GM23338 (cell line): ENCODE data around the gene PALMD. TPM values are rescaled to one million over a fixed set of nuclear protein-coding genes. Genes with fewer than 3 reads are reported as not detected.

Experiments
- ATAC-seq: fragments of 200-7000 bp; cut with Tn5 transposase; 3 replicates; pipeline ENCODE4 v1.9.1; 2020
- DNase-seq: peaks from one replicate; pipeline ENCODE4 v3.0.0-alpha.2; 2015; ENCODE audit warnings: low spot score
- H2AFZ ChIP-seq: fragments of 200-600 bp; sonication (generic); 2 replicates; pipeline ENCODE4 v1.8.0; 2016; ENCODE audit warnings: antibody characterized with exemption, mild to moderate bottlenecking, moderate library complexity
- H3F3A ChIP-seq: fragments of 200-600 bp; sonication (generic); replicated peaks from 2 replicates; pipeline ENCODE4 v1.8.0; 2017; ENCODE audit warnings: antibody characterized with exemption, mixed run types, low read depth
- H3K27ac ChIP-seq: fragments of 200-600 bp; sonication (generic); 2 replicates; pipeline ENCODE4 v1.6.1; 2016; ENCODE audit warnings: low read depth
- H3K27me3 ChIP-seq: fragments of 200-600 bp; sonication (generic); 2 replicates; pipeline ENCODE4 v1.8.0; 2016; ENCODE audit warnings: mild to moderate bottlenecking, mixed run types, moderate library complexity; ENCODE audit not compliant: insufficient read depth
- H3K36me3 ChIP-seq: fragments of 200-600 bp; sonication (generic); 2 replicates; pipeline ENCODE4 v1.8.0; 2016; ENCODE audit warnings: mild to moderate bottlenecking; ENCODE audit not compliant: insufficient read depth
- H3K4me1 ChIP-seq: fragments of 200-600 bp; sonication (generic); 2 replicates; pipeline ENCODE4 v1.8.0; 2016; ENCODE audit warnings: mild to moderate bottlenecking, moderate library complexity; ENCODE audit not compliant: insufficient read depth
- H3K4me2 ChIP-seq: fragments of 200-600 bp; sonication (generic); 2 replicates; pipeline ENCODE4 v1.7.1; 2017; ENCODE audit warnings: mixed run types
- H3K4me3 ChIP-seq: fragments of 200-600 bp; sonication (generic); 2 replicates; pipeline ENCODE4 v1.6.1; 2016; ENCODE audit warnings: mixed run types
- H3K79me2 ChIP-seq: fragments of 200-600 bp; sonication (generic); replicated peaks from 2 replicates; pipeline ENCODE4 v1.8.0; 2017; ENCODE audit warnings: mild to moderate bottlenecking; ENCODE audit not compliant: insufficient read depth
- H3K9me2 ChIP-seq: fragments of 200-600 bp; sonication (generic); 2 replicates; pipeline ENCODE4 v1.8.0; 2017; ENCODE audit not compliant: insufficient read depth
- H4K20me1 ChIP-seq: fragments of 200-600 bp; sonication (generic); replicated peaks from 2 replicates; pipeline ENCODE4 v1.8.0; 2017; ENCODE audit warnings: mild to moderate bottlenecking; ENCODE audit not compliant: insufficient read depth
- H3K27ac Mint-ChIP-seq: 2 replicates; pipeline ENCODE4 v1.8.0; 2020; ENCODE audit warnings: inconsistent platforms, mild to moderate bottlenecking, moderate library complexity, mixed read lengths
- H3K27me3 Mint-ChIP-seq: 3 replicates; pipeline ENCODE4 v1.8.0; 2022; ENCODE audit warnings: low read depth, mild to moderate bottlenecking, moderate library complexity, mixed read lengths, inconsistent platforms; ENCODE audit not compliant: insufficient read depth, poor library complexity
- H3K36me3 Mint-ChIP-seq: 3 replicates; pipeline ENCODE4 v1.8.0; 2021; ENCODE audit warnings: low read depth, mild to moderate bottlenecking, inconsistent platforms, moderate library complexity, mixed read lengths
- H3K4me1 Mint-ChIP-seq: 3 replicates; pipeline ENCODE4 v1.8.0; 2020; ENCODE audit warnings: mild to moderate bottlenecking, inconsistent platforms, mixed read lengths
- H3K4me3 Mint-ChIP-seq: 3 replicates; pipeline ENCODE4 v1.8.0; 2021; ENCODE audit warnings: moderate library complexity, mild to moderate bottlenecking, inconsistent platforms, mixed read lengths
- H3K9me3 Mint-ChIP-seq: 3 replicates; pipeline ENCODE4 v1.8.0; 2020; ENCODE audit warnings: moderate library complexity, mild to moderate bottlenecking, inconsistent platforms, mixed read lengths
- CTCF ChIP-seq, 2 experiments: fragments of 200-600 bp in 1 of 2; sonication (generic) in 1 of 2; conservative IDR thresholded peaks; 2 replicates each; pipeline versions ENCODE4 v1.5.1 to v1.6.1; 2016 to 2017; ENCODE audit warnings: antibody characterized with exemption in 2 of 2, low read depth in 2 of 2, mild to moderate bottlenecking in 2 of 2, moderate library complexity in 1 of 2
- ETS1 ChIP-seq: IDR thresholded peaks from 2 replicates; pipeline ENCODE4 v1.6.1; 2016; ENCODE audit warnings: antibody characterized with exemption
- NANOG ChIP-seq: IDR thresholded peaks from 2 replicates; pipeline ENCODE4 v1.6.1; 2016; ENCODE audit warnings: antibody characterized with exemption, borderline replicate concordance
- REST ChIP-seq: IDR thresholded peaks from one replicate; pipeline ENCODE4 v1.6.1; 2018; ENCODE audit warnings: antibody characterized with exemption; ENCODE audit not compliant: unreplicated experiment
- STAT1 ChIP-seq: IDR thresholded peaks from one replicate; pipeline ENCODE4 v1.6.1; 2016; ENCODE audit warnings: antibody characterized with exemption; ENCODE audit not compliant: unreplicated experiment
- ZNF331 ChIP-seq: fragments of 250-450 bp; sonication (Bioruptor Pico); IDR thresholded peaks from 2 replicates; pipeline ENCODE4 v1.5.0; 2020; ENCODE audit warnings: low read depth, mild to moderate bottlenecking, moderate library complexity
- ZNF462 ChIP-seq: fragments of 250-450 bp; sonication (Bioruptor Pico); IDR thresholded peaks from 2 replicates; pipeline ENCODE4 v1.5.0; 2020; ENCODE audit warnings: mild to moderate bottlenecking, moderate library complexity
- polyA plus RNA-seq: library from polyadenylated mRNA; unstranded; fragments of >200 nt; fragmentation: Nextera tagmentation; extraction: Ambion mirVana; gene quantifications from 2 replicates; pipeline ENCODE4 v1.2.1, GENCODE V29; 2016
- total RNA-seq: library from RNA; depleted of rRNA; stranded (reverse); fragments of >200 nt; shearing (Covaris generic); gene quantifications from 2 replicates; pipeline ENCODE4 v1.2.3, GENCODE V29; 2014

The PALMD gene
- total and polyA plus RNA-seq, 2 experiments from 2014 or later: not detected

- Mint-ChIP-seq H3K27ac (no peak overlapping the region), H3K9me3 (no peaks in the 10 kb centered on the region), H3K4me3 (no peak overlapping the region), H3K36me3 (no peaks in the 10 kb centered on the region), H3K4me1 (peaks cover 8% of the 10 kb centered on the region; the same call in 2 of the 3 replicates), H3K27me3 (peaks cover 3% of the 10 kb centered on the region)
- Histone ChIP-seq H3F3A (no peaks in the 10 kb centered on the region), H3K27me3 (no peaks in the 10 kb centered on the region), H3K9me2 (0 out of 2 replicates have a peak, but pooled peaks cover 2% of the 10 kb centered on the region), H3K4me3 (no peak overlapping the region), H3K79me2 (no peaks in the 10 kb centered on the region), H3K4me2 (no peak overlapping the region), H3K4me1 (0 out of 2 replicates have a peak, but pooled peaks cover 4% of the 10 kb centered on the region), H4K20me1 (no peaks in the 10 kb centered on the region), H3K36me3 (no peaks in the 10 kb centered on the region), H2AFZ (no peak overlapping the region), H3K27ac (no peak overlapping the region)
- peak; percentile 73 for ATAC-seq
- TF ChIP-seq ETS1: peak; percentile 58
- TF ChIP-seq CTCF (conservative IDR thresholded peaks at IDR 0.05; ENCODE audit: low read depth in 2 of 2): no peak
- DNase-seq: peak; percentile 57
Observed at GRCh38 chr1:99677416-99677815, 31.5 kb downstream of the PALMD start.

- ATAC-seq (no peak), DNase-seq (no peak)
- no peak overlapping the region for H3K27ac ChIP-seq
- no peak overlapping the region for H3K27ac Mint-ChIP-seq
- H3K4me1 ChIP-seq: 0 out of 2 replicates have a peak, but pooled peaks cover 4% of the 10 kb centered on the region
- no peaks in the 10 kb centered on the region for H3K27me3 ChIP-seq
- H3K4me3 ChIP-seq: no peak overlapping the region
- H3K9me2 ChIP-seq: 0 out of 2 replicates have a peak, but pooled peaks cover 2% of the 10 kb centered on the region
- no peaks in the 10 kb centered on the region for H3K36me3 ChIP-seq
- H3F3A ChIP-seq: no peaks in the 10 kb centered on the region
- H3K4me2 ChIP-seq: no peak overlapping the region
- H2AFZ ChIP-seq: 0 out of 2 replicates have a peak overlapping the region, but pooled peaks have one; percentile 16
- H4K20me1 ChIP-seq: no peaks in the 10 kb centered on the region
- H3K4me3 Mint-ChIP-seq: no peak overlapping the region
- no peaks in the 10 kb centered on the region for H3K79me2 ChIP-seq
- no peaks in the 10 kb centered on the region for H3K9me3 Mint-ChIP-seq
- H3K27me3 Mint-ChIP-seq: peaks cover 3% of the 10 kb centered on the region
- no peaks in the 10 kb centered on the region for H3K36me3 Mint-ChIP-seq
- H3K4me1 Mint-ChIP-seq: peaks cover 3% of the 10 kb centered on the region; the same call in 2 of the 3 replicates
- TF ChIP-seq ETS1 (no peak), REST (no peak), ZNF331 (no peak), ZNF462 (no peak), STAT1 (no peak), NANOG (no peak)
Observed at GRCh38 chr1:99680270-99680669, 34.4 kb downstream of the PALMD start.
